ENCODE results near the gene VAMP5.
A peak's percentile ranks its signal among the peaks of the same experiment; 100 is the strongest.

DNA sequence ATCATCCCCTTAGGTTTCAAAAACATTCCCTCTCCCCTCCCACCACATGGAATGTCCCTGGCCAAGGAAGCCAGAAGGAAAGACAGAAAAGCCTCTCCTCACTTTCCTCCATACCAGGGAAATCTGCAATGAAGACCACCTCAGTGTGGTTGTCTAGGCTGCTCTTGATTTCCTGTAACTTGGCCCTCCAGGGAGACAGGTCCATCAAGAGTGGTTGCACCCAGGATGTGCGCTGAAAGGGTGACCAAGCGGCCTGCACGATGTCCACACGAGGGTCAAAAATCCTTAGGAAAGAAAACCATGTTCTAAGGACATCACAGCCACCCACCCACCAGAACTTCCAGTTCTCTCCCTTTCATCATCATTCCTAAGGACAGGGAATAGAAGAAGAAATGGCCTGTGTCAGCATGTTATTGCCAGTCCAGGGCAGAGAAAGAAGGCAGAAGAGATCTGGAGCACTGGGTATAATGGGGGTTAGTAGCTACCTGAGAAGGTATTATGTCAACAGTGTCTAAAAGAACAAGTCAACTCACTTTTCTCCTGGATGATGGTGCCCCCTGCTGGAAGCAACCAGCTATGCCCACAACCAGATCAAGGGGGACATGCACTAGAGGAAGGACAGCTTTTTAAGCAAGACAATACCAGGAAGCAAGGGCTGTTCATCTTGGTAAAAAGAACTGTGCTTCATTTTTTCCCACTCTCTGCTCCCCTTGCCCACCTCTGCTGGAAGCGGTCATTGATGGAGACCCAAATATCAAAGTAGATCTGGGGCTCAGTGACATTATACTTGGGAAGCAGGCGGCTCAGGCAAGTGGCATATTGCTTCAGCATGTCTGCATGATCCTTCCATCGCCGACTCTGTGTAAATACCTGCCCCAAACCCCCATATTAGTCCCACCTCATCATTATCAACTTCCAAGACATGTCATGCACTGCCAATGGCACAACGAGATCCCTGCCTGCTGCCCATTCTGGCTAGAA lies 32.2 kb upstream of the VAMP5 start:
- TF ChIP-seq, protein P1, sequence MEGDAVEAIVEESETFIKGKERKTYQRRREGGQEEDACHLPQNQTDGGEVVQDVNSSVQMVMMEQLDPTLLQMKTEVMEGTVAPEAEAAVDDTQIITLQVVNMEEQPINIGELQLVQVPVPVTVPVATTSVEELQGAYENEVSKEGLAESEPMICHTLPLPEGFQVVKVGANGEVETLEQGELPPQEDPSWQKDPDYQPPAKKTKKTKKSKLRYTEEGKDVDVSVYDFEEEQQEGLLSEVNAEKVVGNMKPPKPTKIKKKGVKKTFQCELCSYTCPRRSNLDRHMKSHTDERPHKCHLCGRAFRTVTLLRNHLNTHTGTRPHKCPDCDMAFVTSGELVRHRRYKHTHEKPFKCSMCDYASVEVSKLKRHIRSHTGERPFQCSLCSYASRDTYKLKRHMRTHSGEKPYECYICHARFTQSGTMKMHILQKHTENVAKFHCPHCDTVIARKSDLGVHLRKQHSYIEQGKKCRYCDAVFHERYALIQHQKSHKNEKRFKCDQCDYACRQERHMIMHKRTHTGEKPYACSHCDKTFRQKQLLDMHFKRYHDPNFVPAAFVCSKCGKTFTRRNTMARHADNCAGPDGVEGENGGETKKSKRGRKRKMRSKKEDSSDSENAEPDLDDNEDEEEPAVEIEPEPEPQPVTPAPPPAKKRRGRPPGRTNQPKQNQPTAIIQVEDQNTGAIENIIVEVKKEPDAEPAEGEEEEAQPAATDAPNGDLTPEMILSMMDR (conservative IDR thresholded peaks at IDR 0.05; ENCODE audit: low read length): peak; percentile 97
- TF ChIP-seq EZH2phosphoT487 (IDR thresholded peaks at IDR 0.05; ENCODE audit: borderline replicate concordance): no peak
